Measurements from ENCODE around the gene NIFK.
A peak's percentile ranks its signal among the peaks of the same experiment; 100 is the strongest.
"Not testable (repeated sequence)": the region's sequence is repeated elsewhere in the genome, so short reads cannot be mapped to it uniquely, and the experiment has no call there.

NIFK gene

GRCh38 chr2:121727950-121728349 is 8.7 kb downstream of the NIFK start:
- Histone ChIP-seq H3K27me3 (replicated peaks; ENCODE audit: control insufficient read depth, insufficient read depth, low read length) (no peaks in the 10 kb centered on the region), H3K9me3 (ENCODE audit: control insufficient read depth, low read length) (no peaks in the 10 kb centered on the region), H3K9ac (ENCODE audit: low read length) (no peak overlapping the region), H3K4me3 (ENCODE audit: low read length) (no peak overlapping the region), H3K36me3 (ENCODE audit: control insufficient read depth, insufficient read depth, low read length, severe bottlenecking) (peaks cover 63% of the 10 kb centered on the region), H3K4me1 (ENCODE audit: control insufficient read depth, insufficient read depth, low read length) (peaks cover 5% of the 10 kb centered on the region)
- no peak for DNase-seq (ENCODE audit: low read depth)

- Histone ChIP-seq H3K27me3 (replicated peaks; ENCODE audit: control insufficient read depth, insufficient read depth, low read length) (no peaks in the 10 kb centered on the region), H3K4me1 (ENCODE audit: control insufficient read depth, insufficient read depth, low read length) (peaks cover 11% of the 10 kb centered on the region), H3K36me3 (ENCODE audit: control insufficient read depth, insufficient read depth, low read length, severe bottlenecking) (peaks cover 61% of the 10 kb centered on the region), H3K9me3 (ENCODE audit: control insufficient read depth, low read length) (no peaks in the 10 kb centered on the region), H3K4me3 (ENCODE audit: low read length) (no peak overlapping the region), H3K9ac (ENCODE audit: low read length) (no peak overlapping the region)
- DNase-seq (ENCODE audit: low read depth), result no peak
These were observed 9.3 kb downstream of the NIFK start for GRCh38 chr2:121727332-121727731.

- H3K27me3 ChIP-seq (replicated peaks; ENCODE audit: control insufficient read depth, insufficient read depth, low read length), result no peaks in the 10 kb centered on the region
- no peak for DNase-seq (ENCODE audit: low read depth)
- H3K36me3 ChIP-seq (ENCODE audit: control insufficient read depth, insufficient read depth, low read length, severe bottlenecking), result peaks cover 21% of the 10 kb centered on the region
- no peaks in the 10 kb centered on the region for H3K9me3 ChIP-seq (ENCODE audit: control insufficient read depth, low read length)
- no peak overlapping the region for H3K9ac ChIP-seq (ENCODE audit: low read length)
- peaks cover 18% of the 10 kb centered on the region for H3K4me1 ChIP-seq (ENCODE audit: control insufficient read depth, insufficient read depth, low read length)
- H3K4me3 ChIP-seq (ENCODE audit: low read length), result no peak overlapping the region
These were observed 13.4 kb downstream of the NIFK start for GRCh38 chr2:121723316-121723715.

- H3K9ac ChIP-seq (ENCODE audit: low read length), result peak overlapping the region; percentile 72
- peak; percentile 65 for DNase-seq (ENCODE audit: low read depth)
- H3K9me3 ChIP-seq (ENCODE audit: control insufficient read depth, low read length), result no peaks in the 10 kb centered on the region
- H3K4me1 ChIP-seq (ENCODE audit: control insufficient read depth, insufficient read depth, low read length), result peaks cover 18% of the 10 kb centered on the region
- peaks cover 13% of the 10 kb centered on the region for H3K36me3 ChIP-seq (ENCODE audit: control insufficient read depth, insufficient read depth, low read length, severe bottlenecking)
- no peaks in the 10 kb centered on the region for H3K27me3 ChIP-seq (replicated peaks; ENCODE audit: control insufficient read depth, insufficient read depth, low read length)
- peak overlapping the region; percentile 61 for H3K4me3 ChIP-seq (ENCODE audit: low read length)
These were observed 14.2 kb downstream of the NIFK start for GRCh38 chr2:121722479-121722878.

GRCh38 chr2:121721926-121722325 is 14.7 kb downstream of the NIFK start:
- H3K4me1 ChIP-seq (ENCODE audit: control insufficient read depth, insufficient read depth, low read length), result peaks cover 18% of the 10 kb centered on the region
- peak; percentile 93 for DNase-seq (ENCODE audit: low read depth)
- peaks cover 8% of the 10 kb centered on the region for H3K36me3 ChIP-seq (ENCODE audit: control insufficient read depth, insufficient read depth, low read length, severe bottlenecking)
- no peaks in the 10 kb centered on the region for H3K9me3 ChIP-seq (ENCODE audit: control insufficient read depth, low read length)
- peak overlapping the region; percentile 61 for H3K4me3 ChIP-seq (ENCODE audit: low read length)
- H3K9ac ChIP-seq (ENCODE audit: low read length), result peak overlapping the region; percentile 72
- H3K27me3 ChIP-seq (replicated peaks; ENCODE audit: control insufficient read depth, insufficient read depth, low read length), result no peaks in the 10 kb centered on the region

GRCh38 chr2:121717529-121717928 is 19.1 kb downstream of the NIFK start:
- Histone ChIP-seq H3K9me3 (ENCODE audit: control insufficient read depth, low read length) (no peaks in the 10 kb centered on the region), H3K9ac (ENCODE audit: low read length) (no peak overlapping the region), H3K27me3 (replicated peaks; ENCODE audit: control insufficient read depth, insufficient read depth, low read length) (no peaks in the 10 kb centered on the region), H3K36me3 (ENCODE audit: control insufficient read depth, insufficient read depth, low read length, severe bottlenecking) (no peaks in the 10 kb centered on the region), H3K4me3 (ENCODE audit: low read length) (no peak overlapping the region), H3K4me1 (ENCODE audit: control insufficient read depth, insufficient read depth, low read length) (peaks cover 9% of the 10 kb centered on the region)
- no peak for DNase-seq (ENCODE audit: low read depth)

GRCh38 chr2:121716126-121716525 is 20.5 kb downstream of the NIFK start:
- no peak for DNase-seq (ENCODE audit: low read depth)
- Histone ChIP-seq H3K36me3 (ENCODE audit: control insufficient read depth, insufficient read depth, low read length, severe bottlenecking) (no peaks in the 10 kb centered on the region), H3K9ac (ENCODE audit: low read length) (no peak overlapping the region), H3K27me3 (replicated peaks; ENCODE audit: control insufficient read depth, insufficient read depth, low read length) (no peaks in the 10 kb centered on the region), H3K4me3 (ENCODE audit: low read length) (no peak overlapping the region), H3K4me1 (ENCODE audit: control insufficient read depth, insufficient read depth, low read length) (no peaks in the 10 kb centered on the region), H3K9me3 (ENCODE audit: control insufficient read depth, low read length) (no peaks in the 10 kb centered on the region)

GRCh38 chr2:121711481-121711880 is 25.2 kb downstream of the NIFK start:
- H3K4me3 ChIP-seq (ENCODE audit: low read length); DNase-seq (ENCODE audit: low read depth); H3K9ac ChIP-seq (ENCODE audit: low read length); H3K4me1 ChIP-seq (ENCODE audit: control insufficient read depth, insufficient read depth, low read length); H3K36me3 ChIP-seq (ENCODE audit: control insufficient read depth, insufficient read depth, low read length, severe bottlenecking); H3K9me3 ChIP-seq (ENCODE audit: control insufficient read depth, low read length); H3K27me3 ChIP-seq (replicated peaks; ENCODE audit: control insufficient read depth, insufficient read depth, low read length): not testable (repeated sequence)

- Histone ChIP-seq H3K9ac (ENCODE audit: low read length) (no peak overlapping the region), H3K4me1 (ENCODE audit: control insufficient read depth, insufficient read depth, low read length) (no peaks in the 10 kb centered on the region), H3K27me3 (replicated peaks; ENCODE audit: control insufficient read depth, insufficient read depth, low read length) (no peaks in the 10 kb centered on the region), H3K9me3 (ENCODE audit: control insufficient read depth, low read length) (no peaks in the 10 kb centered on the region), H3K4me3 (ENCODE audit: low read length) (no peak overlapping the region), H3K36me3 (ENCODE audit: control insufficient read depth, insufficient read depth, low read length, severe bottlenecking) (no peaks in the 10 kb centered on the region)
- peak; percentile 12 for DNase-seq (ENCODE audit: low read depth)
These were observed 26.1 kb downstream of the NIFK start for GRCh38 chr2:121710470-121711170.

GRCh38 chr2:121709776-121710469 is 26.8 kb downstream of the NIFK start:
- Histone ChIP-seq H3K4me3 (ENCODE audit: low read length) (no peak overlapping the region), H3K9me3 (ENCODE audit: control insufficient read depth, low read length) (no peaks in the 10 kb centered on the region), H3K9ac (ENCODE audit: low read length) (no peak overlapping the region), H3K27me3 (replicated peaks; ENCODE audit: control insufficient read depth, insufficient read depth, low read length) (no peaks in the 10 kb centered on the region), H3K4me1 (ENCODE audit: control insufficient read depth, insufficient read depth, low read length) (no peaks in the 10 kb centered on the region), H3K36me3 (ENCODE audit: control insufficient read depth, insufficient read depth, low read length, severe bottlenecking) (no peaks in the 10 kb centered on the region)
- no peak for DNase-seq (ENCODE audit: low read depth)

- Histone ChIP-seq H3K9me3 (ENCODE audit: control insufficient read depth, low read length) (no peaks in the 10 kb centered on the region), H3K27me3 (replicated peaks; ENCODE audit: control insufficient read depth, insufficient read depth, low read length) (no peaks in the 10 kb centered on the region), H3K9ac (ENCODE audit: low read length) (no peak overlapping the region), H3K4me3 (ENCODE audit: low read length) (no peak overlapping the region), H3K36me3 (ENCODE audit: control insufficient read depth, insufficient read depth, low read length, severe bottlenecking) (no peaks in the 10 kb centered on the region), H3K4me1 (ENCODE audit: control insufficient read depth, insufficient read depth, low read length) (no peaks in the 10 kb centered on the region)
- no peak for DNase-seq (ENCODE audit: low read depth)
These were observed 28.7 kb downstream of the NIFK start for GRCh38 chr2:121707920-121708361.
